HepG2 (cell line): ENCODE measurements around the gene TUBGCP5. TPM values are rescaled to one million over a fixed set of nuclear protein-coding genes. Genes with fewer than 3 reads are reported as not detected.

ENCODE experiments used
- ATAC-seq: fragments of 200-7000 bp; cut with Tn5 transposase; 3 replicates; pipeline ENCODE4 v1.9.1; 2020; ENCODE audit warnings: mild to moderate bottlenecking, moderate library complexity
- BruUV-seq: library from RNA; stranded (reverse); fragments of 400-500 nt; replicated peaks from 2 replicates; lab custom pipeline; 2021; lab: Mats Ljungman, UMichigan
- CTCF ChIA-PET: fragments of 300-600 bp; formaldehyde crosslinking; extraction: SDS; loops from one replicate; lab custom pipeline; 2021; ENCODE audit warnings: low total read pairs, inconsistent platforms, low intra/inter-chr PET ratio; lab: Yijun Ruan, JAX
- POLR2A ChIA-PET: fragments of 350-600 bp; sonication (Branson Sonifier 250); formaldehyde crosslinking; loops from one replicate; lab custom pipeline; 2020; ENCODE audit warnings: antibody characterized with exemption, inconsistent platforms; lab: Yijun Ruan, JAX
- DNase-seq: peaks from one replicate; pipeline ENCODE4 v3.0.0-alpha.2; 2015; ENCODE audit warnings: low spot score
- FAIRE-seq: peaks from 3 replicates; lab custom pipeline; 2011; peaks lifted over from hg19 to GRCh38; lab: Jason Lieb, UNC
- H2AFZ ChIP-seq: one replicate; pipeline ENCODE4 v1.6.1; 2011; ENCODE audit warnings: low read length, inconsistent platforms
- H3K27ac ChIP-seq: fragments of 300-600 bp; 3 replicates; pipeline ENCODE4 v1.8.0; 2011; ENCODE audit warnings: mixed run types, mild to moderate bottlenecking, mixed read lengths, low read length, inconsistent platforms; ENCODE audit not compliant: insufficient read depth; ENCODE audit errors: extremely low read length
- H3K27me3 ChIP-seq, 2 experiments: fragments of 200-600 bp in 1 of 2; 2 replicates in 1 of 2; 3 replicates in 1 of 2; pipeline versions ENCODE4 v1.6.0 to v1.8.0; 2011; ENCODE audit warnings: low read length in 2 of 2, mild to moderate bottlenecking in 2 of 2, moderate library complexity in 2 of 2, inconsistent platforms in 1 of 2; ENCODE audit not compliant: insufficient read depth in 2 of 2, control insufficient read depth in 1 of 2
- H3K36me3 ChIP-seq, 2 experiments: fragments of 200-600 bp in 1 of 2; replicated peaks in 1 of 2; 2 replicates in 1 of 2; 3 replicates in 1 of 2; pipeline versions ENCODE4 v1.5.1 to v1.8.0; 2011; ENCODE audit warnings: low read length in 2 of 2, inconsistent platforms in 1 of 2; ENCODE audit not compliant: insufficient read depth in 2 of 2, control insufficient read depth in 1 of 2
- H3K4me1 ChIP-seq: 2 replicates; pipeline ENCODE4 v1.5.1; 2012; ENCODE audit warnings: low read length, inconsistent platforms; ENCODE audit not compliant: insufficient read depth
- H3K4me2 ChIP-seq: 2 replicates; pipeline ENCODE4 v1.6.0; 2011; ENCODE audit warnings: low read depth, low read length, inconsistent platforms
- H3K4me3 ChIP-seq, 3 experiments: fragments of 200-600 bp in 1 of 3; sonication (generic), shearing (Covaris generic) in 1 of 3; replicated peaks in 1 of 3; 2 replicates each; pipeline ENCODE4 v1.5.1; 2011 to 2016; ENCODE audit warnings: low read length in 3 of 3, inconsistent platforms in 2 of 3, low read depth in 2 of 3, mild to moderate bottlenecking in 2 of 3, control low read depth in 1 of 3, mixed read lengths in 1 of 3; ENCODE audit not compliant: insufficient read depth in 1 of 3
- H3K79me2 ChIP-seq: one replicate; pipeline ENCODE4 v1.6.1; 2011; ENCODE audit warnings: low read length, inconsistent platforms; ENCODE audit not compliant: insufficient read depth
- H3K9ac ChIP-seq: 2 replicates; pipeline ENCODE4 v1.6.0; 2011; ENCODE audit warnings: mild to moderate bottlenecking, low read depth, low read length, inconsistent platforms; ENCODE audit not compliant: insufficient read depth
- H3K9me3 ChIP-seq: 2 replicates; pipeline ENCODE4 v1.5.1; 2012; ENCODE audit warnings: mild to moderate bottlenecking, low read length
- H4K20me1 ChIP-seq: 2 replicates; pipeline ENCODE4 v1.6.0; 2011; ENCODE audit warnings: inconsistent platforms, mild to moderate bottlenecking, low read length, moderate library complexity; ENCODE audit not compliant: insufficient read depth
- MAFF ChIP-seq: IDR thresholded peaks from 2 replicates; pipeline ENCODE4 v1.6.1; 2011; ENCODE audit warnings: low read depth, low read length, improper control_type of control experiment
- MAFK ChIP-seq, 2 experiments: IDR thresholded peaks in 1 of 2; conservative IDR thresholded peaks in 1 of 2; 2 replicates each; pipeline ENCODE4 v1.6.1; 2011; ENCODE audit warnings: improper control_type of control experiment in 2 of 2, low read length in 2 of 2
- MED1 ChIP-seq: sonication (generic); formaldehyde crosslinking; IDR thresholded peaks from 2 replicates; pipeline ENCODE4 v1.4.0; 2020; ENCODE audit warnings: missing genetic modification reagents
- SETDB1 ChIP-seq: sonication (generic); formaldehyde crosslinking; IDR thresholded peaks from 2 replicates; pipeline ENCODE4 v1.5.1; 2020; ENCODE audit warnings: missing genetic modification reagents, mild to moderate bottlenecking, borderline replicate concordance
- SNAI1 ChIP-seq: sonication (generic); formaldehyde crosslinking; IDR thresholded peaks from 2 replicates; pipeline ENCODE4 v1.5.0; 2020; ENCODE audit warnings: mild to moderate bottlenecking, missing genetic modification reagents, borderline replicate concordance
- ZNF251 ChIP-seq: sonication (generic); formaldehyde crosslinking; IDR thresholded peaks from 2 replicates; pipeline ENCODE4 v1.9.0; 2021; ENCODE audit warnings: mild to moderate bottlenecking, missing genetic modification reagents
- WGBS: methylation state at CpG from one replicate; pipeline ENCODE4 v1.1.6; 2017; ENCODE audit warnings: low lambda C conversion rate; 5-methylcytosine and 5-hydroxymethylcytosine counted together
- in situ Hi-C: cut with HindIII; loops from 2 replicates; pipeline ENCODE4 v1.10.0; 2017; ENCODE audit warnings: low pct_unique_long_range_greater_than_20kb; ENCODE audit not compliant: extremely low pct_ligation_motif_present
- intact Hi-C: fragments of 100-400 bp; cut with micrococcal nuclease; formaldehyde crosslinking; loops from one replicate; pipeline ENCODE4 v1.10.0; 2022; ENCODE audit not compliant: unreplicated experiment
- polyA plus RNA-seq, 8 experiments: library from polyadenylated mRNA; depleted of rRNA in 3 of 8; stranded (reverse) in 7 of 8; unstranded in 1 of 8; fragments of >200 nt; fragmentation: Illumina TruSeq in 4 of 8; extraction: Trizol in 4 of 8; gene quantifications; 2 replicates each; pipeline versions ENCODE4 v1.2.1 to v1.2.3, GENCODE V29; 2011 to 2016; ENCODE audit warnings: low read depth in 4 of 8, missing spikeins in 1 of 8, mixed read lengths in 1 of 8; ENCODE audit not compliant: insufficient read depth in 1 of 8
- total RNA-seq, 5 experiments: library from RNA; depleted of rRNA; stranded (reverse); fragments of >200 nt; fragmentation: Illumina TruSeq; extraction: Trizol; gene quantifications; 2 replicates each; pipeline ENCODE4 v1.2.3, GENCODE V29; 2016; ENCODE audit warnings: low read depth in 1 of 5

TUBGCP5 gene
- total and polyA plus RNA-seq, 2 of the 13 experiments (the other 11 are each of a cell fraction or from before 2014, with no cell fraction given), result 7.2 to 25.0 TPM

GRCh38 chr15:23022156-23022555 lies 17.2 kb downstream of the TUBGCP5 start:
- Histone ChIP-seq H4K20me1 (no peaks in the 10 kb centered on the region), H3K9ac (no peak overlapping the region), H3K4me3 (no peak overlapping the region), H2AFZ (no peak overlapping the region), H3K4me1 (no peaks in the 10 kb centered on the region), H3K79me2 (no peaks in the 10 kb centered on the region), H3K4me2 (no peak overlapping the region), H3K27ac (no peak overlapping the region), H3K27me3 (no peaks in the 10 kb centered on the region), H3K9me3 (no peaks in the 10 kb centered on the region), H3K36me3 (peaks cover 9 to 56% of the 10 kb centered on the region in 2 experiments)
- no peak for ATAC-seq
- 97% methylated on average over 2 of the region's 2 CpGs for WGBS
- in situ Hi-C loops (no loop called here), intact Hi-C loops (no loop called here)
- TF ChIP-seq ZNF251 (no peak), MED1 (CRISPR knock-in tag) (no peak), SETDB1 (CRISPR knock-in tag) (no peak), MAFK (conservative IDR thresholded peaks at IDR 0.05 in 1 of 2, IDR thresholded peaks at IDR 0.05 in 1 of 2; ENCODE audit: low read length in 2 of 2) (peak; percentile 19 to 66; a peak in 2 of 4 replicates), MAFF (peak; percentile 66; the same call in 1 of the 2 replicates)
- no peak for FAIRE-seq
- POLR2A ChIA-PET, result no interaction called here
- CTCF ChIA-PET, result no interaction called here
- BruUV-seq, result no TSS peak
- DNase-seq, result no peak

GRCh38 chr15:23014394-23015000 lies 24.9 kb downstream of the TUBGCP5 start:
- no peak overlapping the region for H3K4me3 ChIP-seq
- BruUV-seq, result no TSS peak
- H3K36me3 ChIP-seq, result peaks cover 12 to 57% of the 10 kb centered on the region in 2 experiments
- no CpG with 5 or more reads among the region's 3 CpGs for WGBS
- no peak overlapping the region for H2AFZ ChIP-seq
- H3K9me3 ChIP-seq, result no peaks in the 10 kb centered on the region
- intact Hi-C loops, result no loop called here
- CTCF ChIA-PET, result no interaction called here
- no peak overlapping the region for H3K4me2 ChIP-seq
- no peaks in the 10 kb centered on the region for H4K20me1 ChIP-seq
- no peaks in the 10 kb centered on the region for H3K27me3 ChIP-seq
- TF ChIP-seq SNAI1, result no peak
- no peaks in the 10 kb centered on the region for H3K79me2 ChIP-seq
- ATAC-seq, result no peak; the same call in 2 of the 3 replicates
- no peak for DNase-seq
- in situ Hi-C loops, result no loop called here
- FAIRE-seq, result no peak
- no peak overlapping the region for H3K27ac ChIP-seq
- no peak overlapping the region for H3K9ac ChIP-seq
- no peaks in the 10 kb centered on the region for H3K4me1 ChIP-seq
- POLR2A ChIA-PET, result no interaction called here
